K562 (cell line): Measurements from ENCODE around the gene C7orf57. TPM values are rescaled to one million over a fixed set of nuclear protein-coding genes. Genes with fewer than 3 reads are reported as not detected.
A peak's percentile ranks its signal among the peaks of the same experiment; 100 is the strongest.

Source experiments
- CBX1 ChIP-seq: sonication (generic); IDR thresholded peaks from 2 replicates; pipeline ENCODE4 v1.6.1; 2016; ENCODE audit warnings: antibody characterized with exemption, low read depth, mild to moderate bottlenecking
- E2F8 ChIP-seq: fragments of 450-650 bp; IDR thresholded peaks from 2 replicates; pipeline ENCODE4 v1.7.1; 2018; ENCODE audit warnings: mild to moderate bottlenecking, low read depth; ENCODE audit not compliant: partially characterized antibody
- JUN ChIP-seq, 2 experiments: sonication (generic) in 1 of 2; formaldehyde crosslinking in 1 of 2; IDR thresholded peaks; 2 replicates each; pipeline versions ENCODE4 v1.6.1 to v1.8.0; 2012 to 2022; ENCODE audit warnings: borderline replicate concordance in 2 of 2, mild to moderate bottlenecking in 2 of 2, improper control_type of control experiment in 1 of 2, low read depth in 1 of 2, low read length in 1 of 2, missing genetic modification reagents in 1 of 2
- MAFF ChIP-seq: IDR thresholded peaks from 2 replicates; pipeline ENCODE4 v1.6.1; 2012; ENCODE audit warnings: low read length, improper control_type of control experiment
- MAZ ChIP-seq, 2 experiments: fragments of 450-650 bp in 1 of 2; sonication (generic) in 1 of 2; formaldehyde crosslinking; IDR thresholded peaks in 1 of 2; conservative IDR thresholded peaks in 1 of 2; 2 replicates each; pipeline versions ENCODE4 v1.4.0 to v1.5.0; 2020; ENCODE audit warnings: mild to moderate bottlenecking in 1 of 2, missing genetic modification reagents in 1 of 2
- MNT ChIP-seq, 2 experiments: fragments of 450-650 bp; conservative IDR thresholded peaks; 2 replicates each; pipeline ENCODE4 v1.6.1; 2017; ENCODE audit warnings: mild to moderate bottlenecking in 2 of 2, moderate library complexity in 2 of 2
- NRF1 ChIP-seq, 2 experiments: fragments of 450-650 bp; IDR thresholded peaks in 1 of 2; conservative IDR thresholded peaks in 1 of 2; 2 replicates each; pipeline ENCODE4 v1.6.1; 2014; ENCODE audit warnings: mild to moderate bottlenecking in 2 of 2
- PATZ1 ChIP-seq: fragments of 250-450 bp; sonication (Bioruptor Pico); IDR thresholded peaks from 2 replicates; pipeline ENCODE4 v1.5.0; 2020; ENCODE audit warnings: mild to moderate bottlenecking, borderline replicate concordance
- RBFOX2 ChIP-seq: fragments of 200-400 bp; formaldehyde crosslinking; IDR thresholded peaks from 2 replicates; pipeline ENCODE4 v1.6.1; 2017; ENCODE audit warnings: low read depth, mild to moderate bottlenecking, low read length, moderate library complexity
- THAP12 ChIP-seq: fragments of 250-450 bp; sonication (Bioruptor Pico); IDR thresholded peaks from 2 replicates; pipeline ENCODE4 v1.9.0; 2021; ENCODE audit warnings: mild to moderate bottlenecking, inconsistent platforms
- TRIM28 ChIP-seq: fragments of 450-650 bp; IDR thresholded peaks from 2 replicates; pipeline ENCODE4 v1.6.1; 2017
- TSC22D4 ChIP-seq: fragments of 450-650 bp; IDR thresholded peaks from 2 replicates; pipeline ENCODE4 v1.6.1; 2016; ENCODE audit warnings: missing genetic modification characterization, missing biosample characterization, control low read depth
- ZBTB7A ChIP-seq: IDR thresholded peaks from 2 replicates; pipeline ENCODE4 v1.6.1; 2011; ENCODE audit warnings: low read depth, mild to moderate bottlenecking, low read length, moderate library complexity, borderline replicate concordance; ENCODE audit not compliant: control insufficient read depth
- ZFP91 ChIP-seq: sonication (generic); formaldehyde crosslinking; IDR thresholded peaks from 2 replicates; pipeline ENCODE4 v1.8.0; 2022; ENCODE audit warnings: mild to moderate bottlenecking, missing genetic modification reagents
- ZNF408 ChIP-seq: fragments of 250-450 bp; sonication (Bioruptor Pico); IDR thresholded peaks from 2 replicates; pipeline ENCODE4 v1.4.0; 2020; ENCODE audit warnings: low read depth, mild to moderate bottlenecking, moderate library complexity
- ZNF436 ChIP-seq: fragments of 250-450, 450-650 bp; sonication (Bioruptor Pico); formaldehyde crosslinking; IDR thresholded peaks from 2 replicates; pipeline ENCODE4 v1.7.0; 2020; ENCODE audit warnings: mild to moderate bottlenecking
- polyA plus RNA-seq, 8 experiments: library from polyadenylated mRNA; depleted of rRNA in 4 of 8; stranded (reverse) in 5 of 8; unstranded in 3 of 8; fragments of >200 nt; fragmentation: Nextera tagmentation in 2 of 8; fragmentation: Illumina TruSeq in 1 of 8; extraction: Ambion mirVana in 2 of 8; extraction: Trizol in 1 of 8; gene quantifications; 2 replicates each; pipeline versions ENCODE4 v1.2.1 to v1.2.3, GENCODE V29; 2011 to 2014; ENCODE audit warnings: inconsistent platforms in 1 of 8, missing spikeins in 1 of 8
- total RNA-seq, 7 experiments: library from RNA; depleted of rRNA in 6 of 7; stranded (reverse); fragments of >200 nt in 6 of 7; fragmentation: Illumina TruSeq in 2 of 7; extraction: Trizol in 2 of 7; gene quantifications; 2 replicates each; pipeline versions ENCODE4 v1.2.1 to v1.2.3, GENCODE V29; 2011 to 2021; ENCODE audit warnings: low replicate concordance in 1 of 7

Gene C7orf57
- total and polyA plus RNA-seq, 9 of the 15 experiments (the other 6 are each of a cell fraction or from before 2014, with no cell fraction given) = not detected

DNA sequence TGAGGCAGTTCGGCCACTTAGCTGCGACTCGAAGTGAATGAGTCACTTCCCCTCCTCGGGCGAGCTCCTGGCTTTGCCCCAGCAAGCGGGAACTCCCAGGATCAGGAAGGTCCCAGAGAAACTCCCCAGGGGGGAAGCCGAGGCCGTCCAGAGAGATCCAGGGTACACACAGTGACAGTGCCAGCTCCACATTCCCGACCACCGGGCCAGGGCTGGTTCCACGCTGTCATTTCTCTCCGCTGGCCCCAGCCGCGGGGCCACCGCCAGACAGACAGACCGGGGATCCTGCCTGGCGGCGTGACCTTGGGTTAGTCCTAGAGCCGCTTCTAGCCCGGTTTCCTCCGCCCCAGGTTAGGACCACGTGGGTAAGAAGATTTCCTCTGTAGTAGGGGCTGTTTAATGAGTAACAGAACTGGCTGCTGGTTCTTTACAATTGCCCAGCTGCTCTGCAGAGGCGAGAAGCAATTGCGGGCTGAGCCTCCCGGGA is 53.3 kb downstream of the C7orf57 start (continued):
- TF ChIP-seq MAFF (no peak), PATZ1 (CRISPR knock-in tag) (no peak), MAZ (CRISPR knock-in tag; conservative IDR thresholded peaks at IDR 0.05 in 1 of 2, IDR thresholded peaks at IDR 0.05 in 1 of 2) (peak; percentile 4 to 46; a peak in 1 of 4 replicates), CBX1 (no peak), TRIM28 (no peak), NRF1 (conservative IDR thresholded peaks at IDR 0.05 in 1 of 2, IDR thresholded peaks at IDR 0.05 in 1 of 2) (no peak), ZNF408 (CRISPR knock-in tag) (no peak), E2F8 (no peak), MNT (conservative IDR thresholded peaks at IDR 0.05) (peak in 1 of 2 experiments; percentile 73; a peak in 3 of 4 replicates), ZNF436 (CRISPR knock-in tag) (no peak), TSC22D4 (no peak), THAP12 (CRISPR knock-in tag) (no peak), ZBTB7A (no peak; the same call in 1 of the 2 replicates), ZFP91 (CRISPR knock-in tag) (no peak), JUN (IDR thresholded peaks at IDR 0.05; ENCODE audit: borderline replicate concordance, low read depth, low read length) (peak; percentile 76; the same call in 1 of the 2 replicates), JUN (CRISPR knock-in tag; IDR thresholded peaks at IDR 0.05; ENCODE audit: borderline replicate concordance) (no peak), RBFOX2 (peak; percentile 73)
